HCT116 (cell line): ENCODE measurements around the gene ARPC5. TPM values are rescaled to one million over a fixed set of nuclear protein-coding genes. Genes with fewer than 3 reads are reported as not detected.

Experiments used
- ATAC-seq: fragments of 200-7000 bp; cut with Tn5 transposase; 2 replicates; pipeline ENCODE4 v1.9.1; 2020; ENCODE audit warnings: mild to moderate bottlenecking, moderate library complexity
- BruUV-seq: library from RNA; stranded (reverse); fragments of 400-500 nt; replicated peaks from 2 replicates; lab custom pipeline; 2021; lab: Mats Ljungman, UMichigan
- CTCF ChIA-PET: fragments of 300-600 bp; sonication (Branson Sonifier 250); formaldehyde crosslinking; loops from one replicate; lab custom pipeline; 2021; ENCODE audit warnings: antibody characterized with exemption; lab: Charles Lee
- POLR2A ChIA-PET: fragments of 300-600, 350-600 bp; sonication (Branson Sonifier 250); formaldehyde crosslinking; loops from one replicate; lab custom pipeline; 2021; ENCODE audit warnings: antibody characterized with exemption; lab: Charles Lee
- RAD21 ChIA-PET, 2 experiments: fragments of 300-600 bp; sonication (Branson Sonifier 250); formaldehyde crosslinking; loops; one replicate each; lab custom pipeline; 2023; ENCODE audit warnings: low total read pairs in 2 of 2; ENCODE audit not compliant: uncharacterized antibody in 2 of 2, unreplicated experiment in 2 of 2, low non-redundant PET in 1 of 2; lab: Charles Lee
- DNase-seq: peaks from one replicate; pipeline ENCODE4 v3.0.0-alpha.2; 2010; ENCODE audit warnings: low read depth, low spot score
- H2AFZ ChIP-seq: fragments of 200-600 bp; shearing (Covaris generic), sonication (generic); 2 replicates; pipeline ENCODE4 v1.6.1; 2017; ENCODE audit warnings: low read depth, mixed run types, mixed read lengths, antibody characterized with exemption, low read length; ENCODE audit not compliant: poor library complexity, severe bottlenecking
- H3K27ac ChIP-seq: 2 replicates; pipeline ENCODE4 v1.5.1; 2012; ENCODE audit warnings: low read depth, low read length
- H3K27me3 ChIP-seq: fragments of 200-600 bp; sonication (generic); 2 replicates; pipeline ENCODE4 v1.6.1; 2016; ENCODE audit warnings: mixed run types, low read length, mixed read lengths; ENCODE audit not compliant: insufficient read depth
- H3K36me3 ChIP-seq, 2 experiments: fragments of 200-500 bp in 1 of 2; fragments of 200-600 bp in 1 of 2; sonication (Bioruptor generic) in 1 of 2; sonication (generic) in 1 of 2; 2 replicates each; pipeline versions ENCODE4 v1.5.1 to v1.6.1; 2014 to 2016; ENCODE audit warnings: low read length in 2 of 2, inconsistent platforms in 1 of 2, mixed read lengths in 1 of 2, mixed run types in 1 of 2; ENCODE audit not compliant: insufficient read depth in 2 of 2, control insufficient read depth in 1 of 2
- H3K4me1 ChIP-seq, 2 experiments: fragments of 200-600 bp in 1 of 2; sonication (generic) in 1 of 2; 2 replicates each; pipeline versions ENCODE4 v1.5.1 to v1.6.1; 2012 to 2017; ENCODE audit warnings: low read length in 2 of 2, inconsistent platforms in 1 of 2, mild to moderate bottlenecking in 1 of 2, mixed read lengths in 1 of 2, mixed run types in 1 of 2, moderate library complexity in 1 of 2; ENCODE audit not compliant: insufficient read depth in 2 of 2, control insufficient read depth in 1 of 2
- H3K4me2 ChIP-seq: fragments of 200-600 bp; sonication (generic); 2 replicates; pipeline ENCODE4 v1.6.1; 2017; ENCODE audit warnings: mixed run types, low read length, mixed read lengths
- H3K4me3 ChIP-seq, 2 experiments: fragments of 200-600 bp in 1 of 2; sonication (generic) in 1 of 2; replicated peaks in 1 of 2; 2 replicates each; pipeline ENCODE4 v1.5.1; 2011 to 2016; ENCODE audit warnings: low read length in 2 of 2, control low read depth in 1 of 2, low read depth in 1 of 2, mild to moderate bottlenecking in 1 of 2, mixed read lengths in 1 of 2, mixed run types in 1 of 2
- H3K79me2 ChIP-seq: fragments of 200-600 bp; sonication (generic); 2 replicates; pipeline ENCODE4 v1.6.1; 2017; ENCODE audit warnings: mild to moderate bottlenecking, mixed run types, low read length, moderate library complexity, mixed read lengths; ENCODE audit not compliant: insufficient read depth
- H3K9ac ChIP-seq: fragments of 200-600 bp; sonication (generic); 2 replicates; pipeline ENCODE4 v1.6.1; 2016; ENCODE audit warnings: low read length, mixed read lengths
- H3K9me2 ChIP-seq: fragments of 200-600 bp; sonication (generic), shearing (Covaris generic); 2 replicates; pipeline ENCODE4 v1.6.1; 2017; ENCODE audit warnings: mixed run types, mild to moderate bottlenecking, moderate library complexity; ENCODE audit not compliant: insufficient read depth
- H3K9me3 ChIP-seq, 2 experiments: fragments of 200-500 bp in 1 of 2; fragments of 200-600 bp in 1 of 2; sonication (Bioruptor generic) in 1 of 2; sonication (generic) in 1 of 2; 2 replicates each; pipeline ENCODE4 v1.6.1; 2014 to 2017; ENCODE audit warnings: low read length in 2 of 2, mixed read lengths in 2 of 2, inconsistent platforms in 1 of 2, low read depth in 1 of 2, mild to moderate bottlenecking in 1 of 2, mixed run types in 1 of 2, moderate library complexity in 1 of 2; ENCODE audit not compliant: control insufficient read depth in 1 of 2, insufficient read depth in 1 of 2
- H4K20me1 ChIP-seq: fragments of 200-600 bp; sonication (generic), shearing (Covaris generic); 2 replicates; pipeline ENCODE4 v1.6.1; 2017; ENCODE audit warnings: mixed run types, mild to moderate bottlenecking, moderate library complexity; ENCODE audit not compliant: insufficient read depth
- CEBPB ChIP-seq: IDR thresholded peaks from 2 replicates; pipeline ENCODE4 v1.6.1; 2012; ENCODE audit warnings: low read depth
- CTCF ChIP-seq, 3 experiments: fragments of 200-600 bp in 1 of 3; sonication (generic) in 1 of 3; IDR thresholded peaks in 2 of 3; conservative IDR thresholded peaks in 1 of 3; 2 replicates each; pipeline ENCODE4 v1.5.1; 2012 to 2017; ENCODE audit warnings: low read depth in 2 of 3, low read length in 2 of 3, antibody characterized with exemption in 1 of 3, borderline replicate concordance in 1 of 3, control low read depth in 1 of 3, mild to moderate bottlenecking in 1 of 3, mixed read lengths in 1 of 3, mixed run types in 1 of 3, moderate library complexity in 1 of 3; ENCODE audit not compliant: insufficient read depth in 1 of 3
- ELF1 ChIP-seq: IDR thresholded peaks from 2 replicates; pipeline ENCODE4 v1.6.1; 2012; ENCODE audit warnings: low read depth, borderline replicate concordance
- JUND ChIP-seq: IDR thresholded peaks from 2 replicates; pipeline ENCODE4 v1.6.1; 2012
- SIN3A ChIP-seq: IDR thresholded peaks from 2 replicates; pipeline ENCODE4 v1.6.1; 2012; ENCODE audit warnings: low read depth
- SP1 ChIP-seq: IDR thresholded peaks from 2 replicates; pipeline ENCODE4 v1.6.1; 2012; ENCODE audit warnings: low read depth
- SRF ChIP-seq: IDR thresholded peaks from 2 replicates; pipeline ENCODE4 v1.6.1; 2012; ENCODE audit warnings: low read depth
- YY1 ChIP-seq: IDR thresholded peaks from 2 replicates; pipeline ENCODE4 v1.6.1; 2011; ENCODE audit warnings: low read length, low read depth, moderate library complexity, mild to moderate bottlenecking; ENCODE audit not compliant: insufficient replicate concordance; ENCODE audit errors: extremely low read depth
- ZFX ChIP-seq: fragments of 450-650 bp; IDR thresholded peaks from 2 replicates; pipeline ENCODE4 v1.6.1; 2017
- intact Hi-C: fragments of 100-400 bp; cut with micrococcal nuclease; formaldehyde crosslinking; loops from 2 replicates; pipeline ENCODE4 v1.10.0; 2022
- total RNA-seq: library from RNA; stranded (reverse); gene quantifications from one replicate; pipeline ENCODE4 v1.2.1, GENCODE V29; 2021; ENCODE audit not compliant: unreplicated experiment

The ARPC5 gene
- total RNA-seq, 1 experiment from 2014 or later, result 71.5 TPM

GRCh38 chr1:183676586-183677189 lies 41.1 kb upstream of the ARPC5 start:
- Histone ChIP-seq H3K4me2 (no peak overlapping the region), H3K4me3 (no peak overlapping the region), H4K20me1 (no peaks in the 10 kb centered on the region), H3K9ac (no peak overlapping the region), H3K27me3 (no peaks in the 10 kb centered on the region), H2AFZ (no peak overlapping the region), H3K27ac (no peak overlapping the region), H3K79me2 (no peaks in the 10 kb centered on the region), H3K9me2 (no peaks in the 10 kb centered on the region), H3K9me3 (no peaks in the 10 kb centered on the region), H3K4me1 (no peaks in the 10 kb centered on the region), H3K36me3 (no peaks in the 10 kb centered on the region)
- intact Hi-C loops, result loop anchor here (5.0 kb wide), 1 partner anchor 394 kb away; no protein-coding TSS in a partner anchor
- ATAC-seq (no peak), DNase-seq (no peak)
- POLR2A ChIA-PET, result no interaction called here
- RAD21 ChIA-PET, result no interaction called here
- CTCF ChIA-PET, result interaction anchor here (3.1 kb wide), 1 partner anchor 8 kb away, joined by 19 read pairs; no protein-coding TSS in a partner anchor
- TF ChIP-seq ELF1 (no peak), CTCF (IDR thresholded peaks at IDR 0.05 in 2 of 3, conservative IDR thresholded peaks at IDR 0.05 in 1 of 3; ENCODE audit: borderline replicate concordance in 1 of 3, insufficient read depth in 1 of 3, low read depth in 2 of 3, low read length in 2 of 3) (no peak), YY1 (no peak)
- no TSS peak for BruUV-seq

- H3K36me3 ChIP-seq, result no peaks in the 10 kb centered on the region
- CTCF ChIA-PET, result interaction anchor here (3.1 kb wide), 1 partner anchor 9 kb away, joined by 19 read pairs; no protein-coding TSS in a partner anchor
- TF ChIP-seq JUND (no peak), SIN3A (no peak), ZFX (no peak), CTCF (IDR thresholded peaks at IDR 0.05 in 2 of 3, conservative IDR thresholded peaks at IDR 0.05 in 1 of 3; ENCODE audit: borderline replicate concordance in 1 of 3, insufficient read depth in 1 of 3, low read depth in 2 of 3, low read length in 2 of 3) (no peak), SP1 (no peak), SRF (no peak), YY1 (no peak), CEBPB (no peak), ELF1 (no peak)
Measured at GRCh38 chr1:183675883-183676585, 40.5 kb upstream of the ARPC5 start.

More at GRCh38 chr1:183675883-183676585, 40.5 kb upstream of the ARPC5 start:
- no peak overlapping the region for H3K27ac ChIP-seq
- H3K4me2 ChIP-seq, result no peak overlapping the region
- ChIA-PET POLR2A (no interaction called here), RAD21 (no interaction called here)
- BruUV-seq, result no TSS peak
- H2AFZ ChIP-seq, result no peak overlapping the region
- no peak for ATAC-seq
- no peaks in the 10 kb centered on the region for H3K4me1 ChIP-seq
- H3K9ac ChIP-seq, result no peak overlapping the region
- peaks cover 0 to 4% of the 10 kb centered on the region in 2 experiments; a peak in 1 of 4 replicates for H3K9me3 ChIP-seq
- H3K4me3 ChIP-seq, result no peak overlapping the region
- intact Hi-C loops, result loop anchor here (5.0 kb wide), 1 partner anchor 394 kb away; no protein-coding TSS in a partner anchor
- H3K27me3 ChIP-seq, result no peaks in the 10 kb centered on the region
- no peaks in the 10 kb centered on the region for H4K20me1 ChIP-seq
- no peaks in the 10 kb centered on the region for H3K79me2 ChIP-seq
- no peaks in the 10 kb centered on the region for H3K9me2 ChIP-seq
- DNase-seq, result no peak
